GM12878 (cell line): ENCODE measurements around the gene DRAP1. TPM values are rescaled to one million over a fixed set of nuclear protein-coding genes. Genes with fewer than 3 reads are reported as not detected.

ENCODE experiments used
- BHLHE40 ChIP-seq, 2 experiments: fragments of 450-650 bp in 1 of 2; IDR thresholded peaks; 2 replicates each; pipeline ENCODE4 v1.6.1; 2011 to 2017; ENCODE audit warnings: low read depth in 2 of 2, borderline replicate concordance in 1 of 2, improper control_type of control experiment in 1 of 2, low read length in 1 of 2, mild to moderate bottlenecking in 1 of 2
- CBFB ChIP-seq: IDR thresholded peaks from 2 replicates; pipeline ENCODE4 v1.6.1; 2016; ENCODE audit warnings: antibody characterized with exemption, low read depth
- IKZF2 ChIP-seq, 2 experiments: fragments of 450-650 bp; IDR thresholded peaks; 2 replicates each; pipeline ENCODE4 v1.6.1; 2017; ENCODE audit warnings: mild to moderate bottlenecking in 2 of 2, moderate library complexity in 2 of 2
- IRF4 ChIP-seq: IDR thresholded peaks from 2 replicates; pipeline ENCODE4 v1.6.1; 2011; ENCODE audit warnings: low read depth, low read length
- KAT2A ChIP-seq: conservative IDR thresholded peaks from 2 replicates; pipeline ENCODE4 v1.6.1; 2011; ENCODE audit warnings: low read depth, low read length; ENCODE audit not compliant: control insufficient read depth
- LARP7 ChIP-seq: fragments of 450-650 bp; IDR thresholded peaks from 2 replicates; pipeline ENCODE4 v1.6.1; 2017; ENCODE audit warnings: mild to moderate bottlenecking
- RAD51 ChIP-seq: fragments of 450-650 bp; IDR thresholded peaks from 2 replicates; pipeline ENCODE4 v1.6.1; 2016; ENCODE audit warnings: moderate library complexity, mild to moderate bottlenecking, inconsistent platforms
- RB1 ChIP-seq: fragments of 450-650 bp; formaldehyde crosslinking; IDR thresholded peaks from 2 replicates; pipeline ENCODE4 v1.6.1; 2017; ENCODE audit warnings: mild to moderate bottlenecking, borderline replicate concordance
- SMC3 ChIP-seq: IDR thresholded peaks from 2 replicates; pipeline ENCODE4 v1.6.1; 2011; ENCODE audit warnings: low read length, improper control_type of control experiment, borderline replicate concordance
- YY1 ChIP-seq: IDR thresholded peaks from 2 replicates; pipeline ENCODE4 v1.6.1; 2011; ENCODE audit warnings: low read depth, mild to moderate bottlenecking, low read length
- ZBTB40 ChIP-seq: fragments of 450-650 bp; IDR thresholded peaks from 2 replicates; pipeline ENCODE4 v1.6.1; 2016; ENCODE audit warnings: mild to moderate bottlenecking, moderate library complexity, borderline replicate concordance
- polyA plus RNA-seq, 11 experiments: library from polyadenylated mRNA; depleted of rRNA in 4 of 11; unstranded in 6 of 11; stranded (reverse) in 5 of 11; fragments of >200 nt; fragmentation: Nextera tagmentation in 4 of 11; fragmentation: Illumina TruSeq in 1 of 11; extraction: Ambion mirVana in 4 of 11; extraction: Trizol in 1 of 11; gene quantifications; 1 replicate in 1 of 11; 2 replicates in 10 of 11; pipeline versions ENCODE4 v1.2.1 to v1.2.3, GENCODE V29; 2011 to 2016; ENCODE audit warnings: inconsistent platforms in 2 of 11, missing spikeins in 2 of 11, low read depth in 1 of 11
- total RNA-seq, 4 experiments: library from RNA; depleted of rRNA in 3 of 4; stranded (reverse); fragments of >200 nt in 3 of 4; fragmentation: Illumina TruSeq in 1 of 4; extraction: Trizol in 1 of 4; gene quantifications; 2 replicates each; pipeline versions ENCODE4 v1.2.1 to v1.2.3, GENCODE V29; 2013 to 2021

The DRAP1 gene
- total and polyA plus RNA-seq, 10 of the 15 experiments (the other 5 are each of a cell fraction or from before 2014, with no cell fraction given): 9.4 to 163 (median 114) TPM

- TF ChIP-seq ZBTB40 (no peak; the same call in 1 of the 2 replicates), YY1 (0 out of 2 replicates have a peak, but pooled peaks have one; percentile 39), CBFB (no peak; the same call in 1 of the 2 replicates), SMC3 (0 out of 2 replicates have a peak, but pooled peaks have one; percentile 14), RAD51 (no peak), LARP7 (0 out of 2 replicates have a peak, but pooled peaks have one; percentile 54), RB1 (no peak), KAT2A (no peak), IKZF2 (IDR thresholded peaks at IDR 0.05) (peak; percentile 34 to 52; a peak in 1 of 4 replicates), IRF4 (0 out of 2 replicates have a peak, but pooled peaks have one; percentile 15), BHLHE40 (IDR thresholded peaks at IDR 0.05; ENCODE audit: borderline replicate concordance in 1 of 2, low read depth in 2 of 2, low read length in 1 of 2) (peak; percentile 37 to 47; a peak in 1 of 4 replicates)
Measured at GRCh38 chr11:65891219-65892136, 27.7 kb upstream of the DRAP1 start (continued).
